IMR-90 (cell line): ENCODE data around the gene MET. TPM values are rescaled to one million over a fixed set of nuclear protein-coding genes. Genes with fewer than 3 reads are reported as not detected.

ENCODE experiments used
- ATAC-seq: fragments of 200-7000 bp; cut with Tn5 transposase; 2 replicates; pipeline ENCODE4 v1.9.1; 2020; ENCODE audit warnings: low read depth, mild to moderate bottlenecking, moderate library complexity
- BruUV-seq: library from RNA; stranded (reverse); fragments of 400-500 nt; replicated peaks from 2 replicates; lab custom pipeline; 2021; lab: Mats Ljungman, UMichigan
- CTCF ChIA-PET: fragments of 300-600 bp; formaldehyde crosslinking; extraction: SDS; loops from one replicate; lab custom pipeline; 2021; ENCODE audit warnings: antibody characterized with exemption; lab: Yijun Ruan, JAX
- POLR2A ChIA-PET: fragments of 300-600 bp; sonication (Branson Sonifier 250); formaldehyde crosslinking; loops from one replicate; lab custom pipeline; 2022; ENCODE audit warnings: antibody characterized with exemption; ENCODE audit not compliant: unreplicated experiment; lab: Charles Lee
- DNase-seq: peaks from one replicate; pipeline ENCODE4 v3.0.0; 2013
- H2AFZ ChIP-seq: replicated peaks from 2 replicates; pipeline ENCODE3; 2013; ENCODE audit warnings: low read length, mild to moderate bottlenecking; ENCODE audit not compliant: poor library complexity
- H2AK5ac ChIP-seq: 2 replicates; pipeline ENCODE4 v1.6.1; 2013; ENCODE audit warnings: low read depth, low read length, inconsistent platforms
- H2AK9ac ChIP-seq: replicated peaks from 2 replicates; pipeline ENCODE3; 2013; ENCODE audit warnings: mild to moderate bottlenecking, low read depth, low read length, moderate library complexity; ENCODE audit not compliant: poor library complexity
- H2BK120ac ChIP-seq: 2 replicates; pipeline ENCODE4 v1.6.1; 2013; ENCODE audit warnings: low read depth, low read length, inconsistent platforms
- H2BK15ac ChIP-seq: 3 replicates; pipeline ENCODE4 v1.6.1; 2013; ENCODE audit warnings: low read depth, low read length, inconsistent platforms
- H2BK20ac ChIP-seq: 2 replicates; pipeline ENCODE4 v1.6.1; 2013; ENCODE audit warnings: low read depth, mild to moderate bottlenecking, inconsistent platforms, low read length, moderate library complexity
- H2BK5ac ChIP-seq: 2 replicates; pipeline ENCODE4 v1.6.1; 2013; ENCODE audit warnings: mild to moderate bottlenecking, low read depth, low read length, inconsistent platforms; ENCODE audit not compliant: poor library complexity, severe bottlenecking
- H3K14ac ChIP-seq: replicated peaks from 2 replicates; pipeline ENCODE4 v1.6.1; 2013; ENCODE audit warnings: low read depth, low read length, inconsistent platforms
- H3K18ac ChIP-seq: 2 replicates; pipeline ENCODE4 v1.6.1; 2013; ENCODE audit warnings: low read depth, low read length, control low read depth
- H3K23ac ChIP-seq: 2 replicates; pipeline ENCODE4 v1.6.1; 2013; ENCODE audit warnings: low read depth, low read length, inconsistent platforms
- H3K27ac ChIP-seq: 2 replicates; pipeline ENCODE4 v1.5.1; 2013; ENCODE audit warnings: mild to moderate bottlenecking, control low read depth, low read length; ENCODE audit not compliant: insufficient read depth
- H3K27me3 ChIP-seq: 2 replicates; pipeline ENCODE4 v1.6.1; 2013; ENCODE audit warnings: low read length; ENCODE audit not compliant: control insufficient read depth, insufficient read depth
- H3K36me3 ChIP-seq: 2 replicates; pipeline ENCODE4 v1.6.1; 2013; ENCODE audit warnings: low read length, mixed read lengths; ENCODE audit not compliant: control insufficient read depth, insufficient read depth
- H3K4ac ChIP-seq: 2 replicates; pipeline ENCODE4 v1.6.1; 2013; ENCODE audit warnings: low read depth, low read length, inconsistent platforms
- H3K4me1 ChIP-seq: 2 replicates; pipeline ENCODE4 v1.6.1; 2013; ENCODE audit warnings: low read length, mixed read lengths; ENCODE audit not compliant: control insufficient read depth, insufficient read depth
- H3K4me2 ChIP-seq: 2 replicates; pipeline ENCODE4 v1.6.1; 2013; ENCODE audit warnings: low read depth, mild to moderate bottlenecking, control low read depth, low read length, moderate library complexity
- H3K4me3 ChIP-seq: 2 replicates; pipeline ENCODE4 v1.5.1; 2013; ENCODE audit warnings: low read depth, mild to moderate bottlenecking, control low read depth, low read length, moderate library complexity; ENCODE audit not compliant: insufficient read depth
- H3K56ac ChIP-seq: 2 replicates; pipeline ENCODE4 v1.6.1; 2013; ENCODE audit warnings: low read length, inconsistent platforms; ENCODE audit not compliant: insufficient read depth; ENCODE audit errors: extremely low read depth
- H3K79me1 ChIP-seq, 2 experiments: 2 replicates each; pipeline ENCODE4 v1.6.1; 2013; ENCODE audit warnings: low read length in 2 of 2, inconsistent platforms in 1 of 2, low read depth in 1 of 2
- H3K9ac ChIP-seq: 2 replicates; pipeline ENCODE4 v1.6.1; 2013; ENCODE audit warnings: low read depth, low read length, control low read depth
- H3K9me1 ChIP-seq: 2 replicates; pipeline ENCODE4 v1.6.1; 2013; ENCODE audit warnings: low read length, inconsistent platforms; ENCODE audit not compliant: insufficient read depth
- H3K9me3 ChIP-seq: 2 replicates; pipeline ENCODE4 v1.6.1; 2013; ENCODE audit warnings: low read length; ENCODE audit not compliant: control insufficient read depth, insufficient read depth
- H4K20me1 ChIP-seq: 2 replicates; pipeline ENCODE4 v1.6.1; 2013; ENCODE audit warnings: low read length, inconsistent platforms; ENCODE audit not compliant: insufficient read depth
- H4K5ac ChIP-seq: 2 replicates; pipeline ENCODE4 v1.6.1; 2013; ENCODE audit warnings: mild to moderate bottlenecking, low read depth, low read length, control low read depth
- H4K8ac ChIP-seq, 2 experiments: 2 replicates each; pipeline ENCODE4 v1.6.1; 2013; ENCODE audit warnings: low read depth in 2 of 2, low read length in 2 of 2, control low read depth in 1 of 2, inconsistent platforms in 1 of 2
- H4K91ac ChIP-seq: 2 replicates; pipeline ENCODE4 v1.6.1; 2013; ENCODE audit warnings: low read depth, low read length, inconsistent platforms; ENCODE audit not compliant: insufficient read depth
- BHLHE40 ChIP-seq: fragments of 150-350 bp; IDR thresholded peaks from 2 replicates; pipeline ENCODE4 v1.6.1; 2016; ENCODE audit warnings: mild to moderate bottlenecking, low read depth, low read length
- CTCF ChIP-seq: conservative IDR thresholded peaks from 2 replicates; pipeline ENCODE4 v1.5.1; 2012; ENCODE audit warnings: mild to moderate bottlenecking, low read depth, low read length, improper control_type of control experiment
- ELK1 ChIP-seq: fragments of 150-350 bp; IDR thresholded peaks from 2 replicates; pipeline ENCODE4 v1.6.1; 2016; ENCODE audit warnings: low read depth, mild to moderate bottlenecking, low read length, moderate library complexity, borderline replicate concordance
- RAD21 ChIP-seq: IDR thresholded peaks from 2 replicates; pipeline ENCODE4 v1.6.1; 2012; ENCODE audit warnings: low read length, improper control_type of control experiment
- SMC3 ChIP-seq: fragments of 150-350 bp; IDR thresholded peaks from 2 replicates; pipeline ENCODE4 v1.6.1; 2016; ENCODE audit warnings: low read depth, mild to moderate bottlenecking, antibody characterized with exemption, low read length, moderate library complexity
- WGBS, 2 experiments: methylation state at CpG; one replicate each; pipeline versions ENCODE4 v1.1.5 to v1.1.7; 2013; ENCODE audit warnings: missing lambda C conversion rate in 2 of 2; ENCODE audit not compliant: insufficient read length in 1 of 2; ENCODE audit errors: extremely low coverage in 2 of 2; 5-methylcytosine and 5-hydroxymethylcytosine counted together
- dilution Hi-C: fragments of 300-500 bp; cut with HindIII; formaldehyde crosslinking; loops from one replicate; pipeline ENCODE4 v1.14.3; 2018; ENCODE audit warnings: low sequenced_read_pairs; ENCODE audit not compliant: unreplicated experiment
- in situ Hi-C: fragments of 300-500 bp; cut with MboI; formaldehyde crosslinking; loops from 3 replicates; pipeline ENCODE4 v1.14.3; 2019; ENCODE audit warnings: low sequenced_read_pairs, inconsistent platforms, mixed read lengths
- intact Hi-C: fragments of 100-400 bp; cut with micrococcal nuclease; formaldehyde crosslinking; loops from 2 replicates; pipeline ENCODE4 v1.10.0; 2022
- polyA plus RNA-seq, 3 experiments: library from polyadenylated mRNA; depleted of rRNA; stranded (reverse); fragments of >200 nt; gene quantifications; 2 replicates each; pipeline ENCODE4 v1.2.3, GENCODE V29; 2012; ENCODE audit warnings: low replicate concordance in 1 of 3
- total RNA-seq: library from RNA; depleted of rRNA; stranded (reverse); fragments of >200 nt; gene quantifications from 2 replicates; pipeline ENCODE4 v1.2.3, GENCODE V29; 2012

The MET gene
- total and polyA plus RNA-seq, 2 of the 4 experiments (the other 2 are of a cell fraction), result 15.0 to 84.6 TPM

GRCh38 chr7:116809636-116810266 lies 137.8 kb downstream of the MET start:
- H4K8ac ChIP-seq, result no peak overlapping the region
- H3K9me3 ChIP-seq, result no peaks in the 10 kb centered on the region
- H4K91ac ChIP-seq, result no peak overlapping the region
- no peak overlapping the region for H3K4ac ChIP-seq
- no peak overlapping the region for H3K14ac ChIP-seq
- H3K9me1 ChIP-seq, result 0 out of 2 replicates have a peak, but pooled peaks cover 7% of the 10 kb centered on the region
- no peak overlapping the region for H3K9ac ChIP-seq
- H2BK20ac ChIP-seq, result no peak overlapping the region
- DNase-seq (peak; percentile 77), ATAC-seq (peak; percentile 88)
- H3K4me3 ChIP-seq, result no peak overlapping the region
- H3K18ac ChIP-seq, result no peak overlapping the region
- POLR2A ChIA-PET, result no interaction called here
- no peak overlapping the region for H2BK15ac ChIP-seq
- H4K20me1 ChIP-seq, result no peaks in the 10 kb centered on the region
- H4K5ac ChIP-seq, result no peak overlapping the region
- no peak overlapping the region for H2BK5ac ChIP-seq
- no peaks in the 10 kb centered on the region for H3K27me3 ChIP-seq
- H3K27ac ChIP-seq, result no peak overlapping the region
- H3K4me1 ChIP-seq, result peaks cover 6% of the 10 kb centered on the region
- H3K23ac ChIP-seq, result no peak overlapping the region
- no peaks in the 10 kb centered on the region for H3K79me1 ChIP-seq
- dilution Hi-C loops (no loop called here), in situ Hi-C loops (loop anchor here (5.0 to 10.0 kb wide), 3 partner anchors 217 to 635 kb away; no protein-coding TSS in a partner anchor), intact Hi-C loops (loop anchor here (1.0 to 5.0 kb wide), 7 partner anchors 137 to 672 kb away; partner anchors contain the start of genes CAV1 and MET)
- no TSS peak for BruUV-seq
- CTCF ChIA-PET, result interaction anchor here (0.7 to 1.4 kb wide), 3 partner anchors 10 to 219 kb away, joined by 3 to 8 read pairs (median 3); partner anchors contain the start of gene MET
- H3K36me3 ChIP-seq, result no peaks in the 10 kb centered on the region
- H3K56ac ChIP-seq, result no peak overlapping the region
- H2AK9ac ChIP-seq, result no peak overlapping the region
- WGBS, 2 experiments, result no CpG with 5 or more reads among the region's 1 CpG
- no peak overlapping the region for H2BK120ac ChIP-seq
- no peak overlapping the region for H3K4me2 ChIP-seq
- TF ChIP-seq BHLHE40 (no peak), SMC3 (peak; percentile 87), CTCF (peak; percentile 79), RAD21 (peak; percentile 93), ELK1 (no peak)
- no peak overlapping the region for H2AFZ ChIP-seq
- no peak overlapping the region for H2AK5ac ChIP-seq
